ENCODE results near the gene C16orf90.
"Not testable (repeated sequence)": the region's sequence is repeated elsewhere in the genome, so short reads cannot be mapped to it uniquely, and the experiment has no call there.

The C16orf90 gene

GRCh38 chr16:3511286-3512180 is 16.2 kb upstream of the C16orf90 start:
- DNase-seq: no peak

- no peak for DNase-seq
Observed at GRCh38 chr16:3510416-3510815, 15.1 kb upstream of the C16orf90 start.

- DNase-seq: no peak
Observed at GRCh38 chr16:3509470-3509928, 14.2 kb upstream of the C16orf90 start.

GRCh38 chr16:3508736-3509135 is 13.4 kb upstream of the C16orf90 start:
- DNase-seq: no peak

- no peak for DNase-seq
Observed at GRCh38 chr16:3503523-3503922, 8.2 kb upstream of the C16orf90 start.

GRCh38 chr16:3501783-3502400 is 6.6 kb upstream of the C16orf90 start:
- DNase-seq: no peak

- not testable (repeated sequence) for DNase-seq
Observed at GRCh38 chr16:3501412-3501761, 6.1 kb upstream of the C16orf90 start.

GRCh38 chr16:3498988-3499387 is 3.7 kb upstream of the C16orf90 start:
- DNase-seq: no peak

- DNase-seq: no peak
Observed at GRCh38 chr16:3497771-3498170, 2.5 kb upstream of the C16orf90 start.

- no peak for DNase-seq
Observed at GRCh38 chr16:3496386-3496785, 1.1 kb upstream of the C16orf90 start.

- DNase-seq: no peak
Observed at GRCh38 chr16:3494386-3494973, 809 bp downstream of the C16orf90 start.

GRCh38 chr16:3492356-3492755 is 2.9 kb downstream of the C16orf90 start:
- DNase-seq: no peak

GRCh38 chr16:3490911-3491629 is 4.2 kb downstream of the C16orf90 start:
- no peak for DNase-seq

- DNase-seq: no peak
Observed at GRCh38 chr16:3488801-3489200, 6.5 kb downstream of the C16orf90 start.

GRCh38 chr16:3487521-3488410 is 7.5 kb downstream of the C16orf90 start:
- no peak for DNase-seq

GRCh38 chr16:3486506-3487215 is 8.6 kb downstream of the C16orf90 start:
- DNase-seq: no peak

- DNase-seq: no peak
Observed at GRCh38 chr16:3485821-3486505, 9.3 kb downstream of the C16orf90 start.

GRCh38 chr16:3485097-3485745 is 10.1 kb downstream of the C16orf90 start:
- no peak for DNase-seq

- no peak for DNase-seq
Observed at GRCh38 chr16:3484318-3485096, 10.8 kb downstream of the C16orf90 start.
